Liver (tissue), 9 donors: ENCODE data around the gene HES5. TPM values are rescaled to one million over a fixed set of nuclear protein-coding genes. Genes with fewer than 3 reads are reported as not detected.

Source experiments
- DNase-seq: peaks from one replicate; pipeline ENCODE4 v3.0.0-alpha.2; 2017; ENCODE audit warnings: low spot score
- H3K27ac ChIP-seq, 2 donors: one replicate each; pipeline ENCODE4 v1.7.0; 2013; ENCODE audit warnings: inconsistent platforms in 2 of 2, low read length in 2 of 2, control low read depth in 1 of 2, low read depth in 1 of 2, mild to moderate bottlenecking in 1 of 2
- H3K27me3 ChIP-seq, 4 donors: one replicate each; pipeline versions ENCODE4 v1.6.1 to v1.7.0; 2013; ENCODE audit warnings: low read length in 3 of 4, inconsistent platforms in 1 of 4, mild to moderate bottlenecking in 1 of 4, moderate library complexity in 1 of 4; ENCODE audit not compliant: control insufficient read depth in 4 of 4, insufficient read depth in 4 of 4
- H3K36me3 ChIP-seq, 4 donors: one replicate each; pipeline versions ENCODE4 v1.6.1 to v1.7.0; 2013; ENCODE audit warnings: low read length in 3 of 4, mild to moderate bottlenecking in 3 of 4, low read depth in 1 of 4, moderate library complexity in 1 of 4; ENCODE audit not compliant: control insufficient read depth in 4 of 4, insufficient read depth in 3 of 4
- H3K4me1 ChIP-seq, 4 donors: one replicate each; pipeline versions ENCODE4 v1.6.1 to v1.7.0; 2013; ENCODE audit warnings: low read length in 3 of 4, mild to moderate bottlenecking in 3 of 4, moderate library complexity in 1 of 4; ENCODE audit not compliant: control insufficient read depth in 4 of 4, insufficient read depth in 4 of 4
- H3K4me3 ChIP-seq, 3 donors: one replicate each; pipeline versions ENCODE4 v1.6.1 to v1.7.0; 2013; ENCODE audit warnings: low read length in 3 of 3, control low read depth in 1 of 3, low read depth in 1 of 3, mild to moderate bottlenecking in 1 of 3
- H3K9ac ChIP-seq, 2 donors: one replicate each; pipeline ENCODE4 v1.7.0; 2013; ENCODE audit warnings: low read length in 2 of 2, mild to moderate bottlenecking in 2 of 2, moderate library complexity in 2 of 2, control low read depth in 1 of 2, low read depth in 1 of 2
- H3K9me3 ChIP-seq, 4 donors: one replicate each; pipeline versions ENCODE4 v1.6.1 to v1.7.0; 2013; ENCODE audit warnings: low read length in 3 of 4; ENCODE audit not compliant: control insufficient read depth in 4 of 4
- GABPA ChIP-seq, 2 donors: IDR thresholded peaks in 1 of 2; conservative IDR thresholded peaks in 1 of 2; 2 replicates each; pipeline ENCODE4 v1.6.1; 2016; ENCODE audit warnings: antibody characterized with exemption in 2 of 2, mild to moderate bottlenecking in 1 of 2, moderate library complexity in 1 of 2
- HNF4A ChIP-seq, 2 donors: conservative IDR thresholded peaks; 2 replicates each; pipeline ENCODE4 v1.6.1; 2016; ENCODE audit warnings: antibody characterized with exemption in 2 of 2, mild to moderate bottlenecking in 2 of 2
- NR2F2 ChIP-seq: IDR thresholded peaks from 2 replicates; pipeline ENCODE4 v1.6.1; 2016; ENCODE audit warnings: antibody characterized with exemption
- RXRA ChIP-seq, 2 donors: IDR thresholded peaks; 2 replicates each; pipeline ENCODE4 v1.6.1; 2017 to 2018; ENCODE audit warnings: antibody characterized with exemption in 2 of 2, mild to moderate bottlenecking in 1 of 2
- ZBTB33 ChIP-seq: IDR thresholded peaks from 2 replicates; pipeline ENCODE4 v1.6.1; 2016; ENCODE audit warnings: antibody characterized with exemption
- WGBS: extraction: QIAGEN DNeasy Blood & Tissue Kit; methylation state at CpG from one replicate; pipeline ENCODE4 v1.1.7; 2013; 5-methylcytosine and 5-hydroxymethylcytosine counted together
- polyA plus RNA-seq, 2 donors: library from polyadenylated mRNA; stranded (reverse) in 1 of 2; unstranded in 1 of 2; fragments of 200-250 nt in 1 of 2; fragments of >200 nt in 1 of 2; fragmentation: Nextera tagmentation in 1 of 2; extraction: Ambion mirVana in 1 of 2; gene quantifications; one replicate each; pipeline versions ENCODE4 v1.2.1 to v1.2.3, GENCODE V29; 2013 to 2015
- total RNA-seq, 2 donors: library from RNA; depleted of rRNA; stranded (reverse); fragments of >200 nt; gene quantifications; one replicate each; pipeline ENCODE4 v1.2.3, GENCODE V29; 2014
- TF ChIP-seq, protein P1 (sequence below): fragments of 150-350 bp; IDR thresholded peaks from 2 replicates; pipeline ENCODE4 v1.5.1; 2017; ENCODE audit warnings: improper control_type of control experiment, low read depth, low read length; ENCODE audit not compliant: missing input control
- TF ChIP-seq, protein P2 (sequence below): IDR thresholded peaks from 2 replicates; pipeline ENCODE4 v1.6.1; 2016; ENCODE audit warnings: antibody characterized with exemption, mild to moderate bottlenecking
- donor health status: healthy.
- donor health status: healthy.
- donor health status: healthy.
- donor health status: healthy.
- donor health status: healthy.

The HES5 gene
- total and polyA plus RNA-seq, 4 donors, result 0.08 to 0.93 TPM; not detected in 2

GRCh38 chr1:2504225-2504948 is 25.7 kb downstream of the HES5 start:
- H3K9me3 ChIP-seq, result no peaks in the 10 kb centered on the region
- H3K4me3 ChIP-seq, result no peak overlapping the region
- no peak overlapping the region for H3K27ac ChIP-seq
- DNase-seq, result no peak
- peaks cover 4 to 15% (median 9%) of the 10 kb centered on the region in 4 donors for H3K36me3 ChIP-seq
- H3K9ac ChIP-seq, result no peak overlapping the region
- TF ChIP-seq, protein P1, sequence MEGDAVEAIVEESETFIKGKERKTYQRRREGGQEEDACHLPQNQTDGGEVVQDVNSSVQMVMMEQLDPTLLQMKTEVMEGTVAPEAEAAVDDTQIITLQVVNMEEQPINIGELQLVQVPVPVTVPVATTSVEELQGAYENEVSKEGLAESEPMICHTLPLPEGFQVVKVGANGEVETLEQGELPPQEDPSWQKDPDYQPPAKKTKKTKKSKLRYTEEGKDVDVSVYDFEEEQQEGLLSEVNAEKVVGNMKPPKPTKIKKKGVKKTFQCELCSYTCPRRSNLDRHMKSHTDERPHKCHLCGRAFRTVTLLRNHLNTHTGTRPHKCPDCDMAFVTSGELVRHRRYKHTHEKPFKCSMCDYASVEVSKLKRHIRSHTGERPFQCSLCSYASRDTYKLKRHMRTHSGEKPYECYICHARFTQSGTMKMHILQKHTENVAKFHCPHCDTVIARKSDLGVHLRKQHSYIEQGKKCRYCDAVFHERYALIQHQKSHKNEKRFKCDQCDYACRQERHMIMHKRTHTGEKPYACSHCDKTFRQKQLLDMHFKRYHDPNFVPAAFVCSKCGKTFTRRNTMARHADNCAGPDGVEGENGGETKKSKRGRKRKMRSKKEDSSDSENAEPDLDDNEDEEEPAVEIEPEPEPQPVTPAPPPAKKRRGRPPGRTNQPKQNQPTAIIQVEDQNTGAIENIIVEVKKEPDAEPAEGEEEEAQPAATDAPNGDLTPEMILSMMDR, result no peak
- TF ChIP-seq NR2F2 (no peak), HNF4A (conservative IDR thresholded peaks at IDR 0.05) (no peak)
- H3K27me3 ChIP-seq, result no peaks in the 10 kb centered on the region
- H3K4me1 ChIP-seq, result peaks cover 0 to 11% (median 4%) of the 10 kb centered on the region in 4 donors
- 65% methylated on average over 36 of the region's 36 CpGs for WGBS

GRCh38 chr1:2503554-2504224 is 26.4 kb downstream of the HES5 start:
- DNase-seq, result no peak
- Histone ChIP-seq H3K4me1 (peaks cover 0 to 6% (median 0%) of the 10 kb centered on the region in 4 donors), H3K9me3 (no peaks in the 10 kb centered on the region), H3K4me3 (no peak overlapping the region), H3K27ac (no peak overlapping the region), H3K36me3 (peaks cover 0 to 8% (median 4%) of the 10 kb centered on the region in 4 donors), H3K27me3 (no peaks in the 10 kb centered on the region), H3K9ac (no peak overlapping the region)
- no peak for TF ChIP-seq ZBTB33
- TF ChIP-seq, protein P2, sequence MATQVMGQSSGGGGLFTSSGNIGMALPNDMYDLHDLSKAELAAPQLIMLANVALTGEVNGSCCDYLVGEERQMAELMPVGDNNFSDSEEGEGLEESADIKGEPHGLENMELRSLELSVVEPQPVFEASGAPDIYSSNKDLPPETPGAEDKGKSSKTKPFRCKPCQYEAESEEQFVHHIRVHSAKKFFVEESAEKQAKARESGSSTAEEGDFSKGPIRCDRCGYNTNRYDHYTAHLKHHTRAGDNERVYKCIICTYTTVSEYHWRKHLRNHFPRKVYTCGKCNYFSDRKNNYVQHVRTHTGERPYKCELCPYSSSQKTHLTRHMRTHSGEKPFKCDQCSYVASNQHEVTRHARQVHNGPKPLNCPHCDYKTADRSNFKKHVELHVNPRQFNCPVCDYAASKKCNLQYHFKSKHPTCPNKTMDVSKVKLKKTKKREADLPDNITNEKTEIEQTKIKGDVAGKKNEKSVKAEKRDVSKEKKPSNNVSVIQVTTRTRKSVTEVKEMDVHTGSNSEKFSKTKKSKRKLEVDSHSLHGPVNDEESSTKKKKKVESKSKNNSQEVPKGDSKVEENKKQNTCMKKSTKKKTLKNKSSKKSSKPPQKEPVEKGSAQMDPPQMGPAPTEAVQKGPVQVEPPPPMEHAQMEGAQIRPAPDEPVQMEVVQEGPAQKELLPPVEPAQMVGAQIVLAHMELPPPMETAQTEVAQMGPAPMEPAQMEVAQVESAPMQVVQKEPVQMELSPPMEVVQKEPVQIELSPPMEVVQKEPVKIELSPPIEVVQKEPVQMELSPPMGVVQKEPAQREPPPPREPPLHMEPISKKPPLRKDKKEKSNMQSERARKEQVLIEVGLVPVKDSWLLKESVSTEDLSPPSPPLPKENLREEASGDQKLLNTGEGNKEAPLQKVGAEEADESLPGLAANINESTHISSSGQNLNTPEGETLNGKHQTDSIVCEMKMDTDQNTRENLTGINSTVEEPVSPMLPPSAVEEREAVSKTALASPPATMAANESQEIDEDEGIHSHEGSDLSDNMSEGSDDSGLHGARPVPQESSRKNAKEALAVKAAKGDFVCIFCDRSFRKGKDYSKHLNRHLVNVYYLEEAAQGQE, result no peak
- no peak for TF ChIP-seq RXRA (IDR thresholded peaks at IDR 0.05)
- no peak for TF ChIP-seq HNF4A (conservative IDR thresholded peaks at IDR 0.05)
- TF ChIP-seq GABPA (IDR thresholded peaks at IDR 0.05 in 1 of 2, conservative IDR thresholded peaks at IDR 0.05 in 1 of 2), result no peak
- no peak for TF ChIP-seq NR2F2
- WGBS, result 58% methylated on average over 42 of the region's 42 CpGs
